ENCODE results near the gene TIMM10B.

DNA sequence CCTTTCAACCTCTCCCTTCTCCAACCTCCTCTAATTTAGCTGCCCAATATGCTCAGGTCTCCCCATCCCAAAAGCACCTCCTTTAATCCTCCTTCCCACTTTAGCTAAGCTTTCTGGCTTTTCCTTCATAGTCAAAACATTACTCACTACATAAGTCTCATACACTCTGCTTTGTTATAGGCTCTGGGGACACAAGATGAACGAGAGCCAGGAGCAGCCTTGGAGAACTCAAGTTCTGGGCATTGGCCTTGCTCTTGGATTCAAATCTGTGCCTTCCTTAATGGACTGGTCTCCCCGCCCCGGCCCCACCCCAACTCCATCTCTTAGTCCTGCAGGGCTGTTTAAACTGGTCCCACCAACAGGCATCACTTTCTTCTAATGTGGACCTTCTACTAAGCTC lies 29.1 kb upstream of the TIMM10B start:
- TF ChIP-seq, protein P1, sequence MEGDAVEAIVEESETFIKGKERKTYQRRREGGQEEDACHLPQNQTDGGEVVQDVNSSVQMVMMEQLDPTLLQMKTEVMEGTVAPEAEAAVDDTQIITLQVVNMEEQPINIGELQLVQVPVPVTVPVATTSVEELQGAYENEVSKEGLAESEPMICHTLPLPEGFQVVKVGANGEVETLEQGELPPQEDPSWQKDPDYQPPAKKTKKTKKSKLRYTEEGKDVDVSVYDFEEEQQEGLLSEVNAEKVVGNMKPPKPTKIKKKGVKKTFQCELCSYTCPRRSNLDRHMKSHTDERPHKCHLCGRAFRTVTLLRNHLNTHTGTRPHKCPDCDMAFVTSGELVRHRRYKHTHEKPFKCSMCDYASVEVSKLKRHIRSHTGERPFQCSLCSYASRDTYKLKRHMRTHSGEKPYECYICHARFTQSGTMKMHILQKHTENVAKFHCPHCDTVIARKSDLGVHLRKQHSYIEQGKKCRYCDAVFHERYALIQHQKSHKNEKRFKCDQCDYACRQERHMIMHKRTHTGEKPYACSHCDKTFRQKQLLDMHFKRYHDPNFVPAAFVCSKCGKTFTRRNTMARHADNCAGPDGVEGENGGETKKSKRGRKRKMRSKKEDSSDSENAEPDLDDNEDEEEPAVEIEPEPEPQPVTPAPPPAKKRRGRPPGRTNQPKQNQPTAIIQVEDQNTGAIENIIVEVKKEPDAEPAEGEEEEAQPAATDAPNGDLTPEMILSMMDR (IDR thresholded peaks at IDR 0.05; ENCODE audit: low read length): no peak
- TF ChIP-seq EZH2 (optimal IDR thresholded peaks at IDR 0.05; ENCODE audit: low read depth, low read length) (no peak), EZH2phosphoT487 (IDR thresholded peaks at IDR 0.05; ENCODE audit: low read length) (no peak)

Data from MM.1S (cell line).